Measurements from ENCODE around the gene OPCML.

Gene OPCML

DNA sequence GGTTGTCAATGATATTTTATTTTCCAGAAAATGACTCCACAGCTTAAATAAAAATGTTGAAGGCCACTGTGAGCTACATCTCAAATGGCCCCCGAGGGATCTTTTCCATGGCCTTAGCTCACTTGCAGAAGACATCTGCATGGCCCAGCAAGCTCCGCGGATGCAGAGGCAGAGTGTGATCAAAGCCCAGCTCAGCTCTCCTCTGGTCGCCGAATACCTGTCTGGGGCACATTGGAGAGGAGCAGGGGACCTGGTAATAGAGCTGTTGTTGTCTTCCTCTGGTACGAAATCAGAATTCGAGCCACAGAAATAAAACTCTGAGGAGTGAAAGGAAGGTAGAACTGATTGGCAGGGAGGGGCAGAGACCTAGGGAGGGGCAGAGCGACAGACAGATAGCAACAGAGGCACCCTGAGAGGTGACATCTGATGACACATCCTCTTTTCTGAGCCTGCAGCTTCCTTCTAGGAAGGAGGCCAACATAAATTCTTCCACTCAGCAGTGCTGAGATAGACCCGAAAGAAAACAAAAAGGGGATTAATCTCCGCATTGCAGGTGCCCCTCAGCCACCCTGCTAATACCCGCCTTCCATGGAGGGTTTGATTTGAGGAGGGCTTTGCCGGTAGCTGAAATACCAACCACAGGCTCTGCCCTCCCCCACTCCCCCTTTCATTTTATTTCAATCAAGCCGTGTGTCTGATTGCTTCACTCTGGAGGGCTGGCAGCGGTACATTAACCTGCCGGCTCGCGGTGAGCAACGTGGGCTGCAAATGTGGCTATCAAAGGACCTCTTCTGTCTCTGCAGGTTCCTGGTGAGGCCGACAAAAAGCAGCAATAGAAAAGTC lies 759.4 kb downstream of the OPCML start:
- DNase-seq (ENCODE audit: extremely low spot score) = no peak
- TF ChIP-seq CTCF (IDR thresholded peaks at IDR 0.05; ENCODE audit: control extremely low read depth, extremely low read depth, low read depth, missing control alignments) = no peak
- POLR2A ChIA-PET = no interaction called here
- CTCF ChIA-PET = interaction anchor here (0.7 to 1.4 kb wide), 2 partner anchors 10 to 17 kb away, joined by 3 read pairs; no protein-coding TSS in a partner anchor

DNA sequence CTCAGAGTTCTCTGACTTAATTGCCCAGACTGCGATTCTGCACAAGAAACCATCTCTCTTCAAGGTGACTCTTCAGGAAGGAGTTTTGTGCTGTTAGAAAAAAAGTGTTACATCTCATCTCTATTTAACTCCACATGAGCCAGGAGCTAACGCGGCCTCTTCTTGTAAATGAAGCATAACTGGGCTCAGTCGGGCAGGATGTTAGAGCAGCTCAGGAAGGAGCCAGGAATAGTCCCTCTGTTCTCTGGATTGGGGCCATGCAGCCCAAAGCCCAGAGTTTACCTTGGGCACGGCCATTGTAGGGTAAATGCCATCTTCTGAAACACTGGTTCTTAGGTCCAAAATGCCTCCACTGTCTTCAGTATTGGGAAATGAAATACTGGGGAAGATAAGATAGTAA lies 760.6 kb downstream of the OPCML start:
- ChIA-PET POLR2A (no interaction called here), CTCF (interaction anchor here (1.4 kb wide), 1 partner anchor 8 kb away, joined by 3 read pairs; no protein-coding TSS in a partner anchor)
- no peak for TF ChIP-seq CTCF (IDR thresholded peaks at IDR 0.05; ENCODE audit: control extremely low read depth, extremely low read depth, low read depth, missing control alignments)
- DNase-seq (ENCODE audit: extremely low spot score) = no peak

DNA sequence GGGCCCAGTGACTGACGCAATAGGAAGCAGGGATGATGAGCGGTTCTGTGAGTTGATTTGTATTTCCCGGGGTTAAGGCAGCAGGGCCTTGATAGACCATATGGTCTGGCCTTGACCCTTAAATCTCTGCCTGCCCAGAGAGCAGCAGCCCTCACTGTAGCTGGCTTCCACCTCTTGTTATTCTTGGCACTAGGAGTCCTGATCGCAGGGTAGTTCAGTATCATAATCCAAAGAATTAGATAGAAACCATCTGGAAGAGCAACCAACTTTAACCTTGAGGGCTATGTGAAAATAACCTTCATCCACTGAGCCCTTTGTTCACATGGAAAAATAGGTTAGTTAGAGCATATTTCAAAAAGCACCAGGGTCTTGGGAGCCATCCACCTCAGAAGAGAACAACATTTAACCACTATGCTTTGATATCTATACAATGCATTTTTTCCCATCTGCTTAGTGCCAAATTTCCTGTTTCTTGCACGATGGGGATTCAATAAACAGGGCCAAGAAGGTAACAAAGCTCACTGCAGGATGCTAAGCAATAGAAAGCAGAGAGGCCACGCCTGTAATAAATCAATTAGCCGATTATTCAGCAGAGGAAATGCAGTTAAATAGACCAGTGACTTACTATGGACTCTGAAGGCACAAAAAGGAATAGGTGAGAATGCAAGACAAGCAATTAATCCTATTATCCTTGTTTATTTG lies 761.3 kb downstream of the OPCML start:
- no peak for DNase-seq (ENCODE audit: extremely low spot score)
- CTCF ChIA-PET = no interaction called here
- POLR2A ChIA-PET = no interaction called here
- no peak for TF ChIP-seq CTCF (IDR thresholded peaks at IDR 0.05; ENCODE audit: control extremely low read depth, extremely low read depth, low read depth, missing control alignments)

DNA sequence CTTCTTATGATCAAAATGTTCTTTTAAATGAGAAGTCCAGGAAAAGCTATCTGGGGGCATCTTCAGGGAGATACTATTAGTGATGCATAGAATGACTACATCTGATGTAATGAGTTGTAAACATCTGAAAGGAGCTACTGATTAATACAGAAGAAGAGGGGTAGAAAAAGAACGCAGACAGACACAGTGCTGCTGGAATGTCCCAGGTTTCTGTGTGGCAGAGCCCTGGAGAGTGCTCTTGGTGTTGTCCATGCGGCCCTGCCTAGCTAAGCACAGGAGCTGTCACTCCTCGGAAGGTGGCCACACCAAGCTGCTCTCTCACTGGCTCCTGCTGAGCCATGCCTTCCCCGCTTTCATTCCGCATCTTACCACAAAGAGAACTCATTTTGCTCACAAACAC lies 768.8 kb downstream of the OPCML start:
- TF ChIP-seq CTCF (IDR thresholded peaks at IDR 0.05; ENCODE audit: control extremely low read depth, extremely low read depth, low read depth, missing control alignments) = no peak
- no peak for DNase-seq (ENCODE audit: extremely low spot score)
- ChIA-PET POLR2A (no interaction called here), CTCF (interaction anchor here (0.7 to 1.9 kb wide), 3 partner anchors 9 to 137 kb away, joined by 3 to 4 read pairs (median 3); no protein-coding TSS in a partner anchor)

DNA sequence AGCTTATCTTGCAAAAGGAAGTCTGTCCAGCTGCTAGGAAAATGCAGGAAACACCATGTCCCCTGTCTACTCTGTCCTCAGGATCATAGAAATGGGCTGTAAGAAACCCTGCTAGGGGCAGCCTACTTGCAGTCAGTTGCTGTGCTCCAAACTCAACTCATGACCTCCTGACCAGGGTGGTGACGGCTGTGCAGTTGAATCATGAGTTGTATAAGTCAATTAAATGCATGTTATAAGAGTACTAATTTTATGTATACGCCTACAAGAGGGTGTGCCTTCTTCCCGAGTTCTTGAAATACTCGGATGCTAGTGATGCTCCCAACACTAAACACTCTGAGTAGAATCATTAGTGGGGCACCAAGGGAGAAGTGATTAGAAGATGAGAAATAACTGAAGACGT lies 776.4 kb downstream of the OPCML start:
- no peak for DNase-seq (ENCODE audit: extremely low spot score)
- CTCF ChIA-PET = no interaction called here
- TF ChIP-seq CTCF (IDR thresholded peaks at IDR 0.05; ENCODE audit: control extremely low read depth, extremely low read depth, low read depth, missing control alignments) = no peak
- POLR2A ChIA-PET = no interaction called here

DNA sequence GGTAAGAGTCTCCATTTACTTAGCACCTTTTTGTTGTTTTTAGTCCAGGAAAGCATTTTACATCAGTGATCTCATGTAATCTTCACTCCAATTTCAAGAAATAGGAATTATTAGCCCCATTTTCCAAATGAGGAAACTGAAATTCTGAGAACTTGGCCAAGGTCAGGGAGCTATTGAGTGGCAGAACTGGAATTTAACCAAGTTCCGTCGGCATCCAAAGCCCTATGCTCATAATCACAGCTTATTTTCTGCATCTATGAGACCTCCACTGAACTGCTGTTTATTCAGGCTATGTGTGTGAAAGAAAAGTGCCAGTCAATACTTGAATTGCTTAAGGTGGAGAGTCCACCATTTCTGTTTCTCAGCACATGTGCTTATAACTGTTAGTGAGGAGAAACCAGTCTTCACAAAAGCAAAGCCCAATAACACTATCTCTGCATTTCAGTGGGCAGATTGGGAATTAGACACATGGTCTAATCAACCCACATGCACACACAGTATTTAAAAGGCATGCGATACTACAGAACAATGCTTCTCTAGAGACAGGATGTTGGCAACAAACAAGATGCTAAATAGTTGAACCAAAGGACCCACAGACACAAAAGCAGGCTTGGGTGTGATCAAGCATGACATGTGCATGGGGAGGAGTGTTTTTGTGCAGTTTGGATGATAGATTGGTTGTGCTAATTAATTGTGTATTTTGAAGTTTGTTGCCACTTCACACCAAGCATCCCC lies 780.6 kb downstream of the OPCML start:
- no peak for TF ChIP-seq CTCF (IDR thresholded peaks at IDR 0.05; ENCODE audit: control extremely low read depth, extremely low read depth, low read depth, missing control alignments)
- ChIA-PET CTCF (no interaction called here), POLR2A (no interaction called here)
- DNase-seq (ENCODE audit: extremely low spot score) = no peak
